GM10266 (cell line): ENCODE data around the gene EGFR.

ENCODE experiments used
- DNase-seq: peaks from one replicate; pipeline ENCODE4 v3.0.0; 2012; ENCODE audit errors: extremely low spot score
- CTCF ChIP-seq: IDR thresholded peaks from 2 replicates; pipeline ENCODE4 v1.5.1; 2012; ENCODE audit warnings: mild to moderate bottlenecking, low read depth; ENCODE audit not compliant: control insufficient read depth, insufficient read depth; ENCODE audit errors: missing control alignments

Gene EGFR

DNA sequence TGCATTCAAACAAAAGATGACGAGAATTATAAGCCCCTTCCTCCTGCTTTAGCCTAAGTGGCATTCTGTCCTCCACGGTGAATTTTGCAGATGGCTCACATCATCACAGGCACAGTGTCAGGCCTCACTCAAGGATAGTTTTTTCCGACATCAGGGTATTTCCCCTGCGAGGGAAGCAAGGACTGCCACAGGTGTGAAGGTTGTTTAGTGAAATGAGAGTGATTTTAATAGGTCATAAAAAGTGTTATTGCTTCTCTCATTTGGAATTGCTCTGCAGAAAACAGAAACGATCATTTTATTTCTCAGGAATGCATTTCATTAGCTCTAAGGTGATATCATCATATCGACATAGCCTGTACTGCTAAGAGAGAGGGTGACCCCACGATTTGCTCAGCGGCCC lies 217.7 kb downstream of the EGFR start:
- no peak for DNase-seq
- TF ChIP-seq CTCF = no peak

GRCh38 chr7:55237156-55237893 lies 218.5 kb downstream of the EGFR start:
- TF ChIP-seq CTCF = no peak
- no peak for DNase-seq

DNA sequence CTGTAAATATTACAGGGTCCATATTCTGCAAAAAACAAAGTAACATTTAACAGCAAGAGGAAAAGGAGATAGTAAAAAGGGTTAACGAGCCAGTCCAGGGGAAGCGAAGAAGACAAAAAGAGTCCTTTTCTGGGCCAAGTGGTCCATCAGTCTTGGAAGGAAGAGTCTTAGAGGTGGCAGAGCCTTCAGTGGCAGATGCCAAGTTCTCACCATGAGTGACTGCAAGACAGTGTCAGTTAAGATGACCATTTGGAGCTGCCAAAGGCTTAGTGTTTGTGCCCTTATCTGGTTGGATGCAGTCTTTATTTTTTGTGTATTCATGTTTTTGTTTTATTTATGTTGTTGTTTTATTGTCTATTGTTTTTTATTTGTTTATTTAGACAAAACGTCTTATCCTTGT lies 220.6 kb downstream of the EGFR start:
- TF ChIP-seq CTCF = no peak
- no peak for DNase-seq

- no peak for TF ChIP-seq CTCF
- no peak for DNase-seq
Measured at GRCh38 chr7:55240418-55241142, 221.8 kb downstream of the EGFR start.

- no peak for DNase-seq
- TF ChIP-seq CTCF = no peak
Measured at GRCh38 chr7:55241958-55242357, 223.1 kb downstream of the EGFR start.

DNA sequence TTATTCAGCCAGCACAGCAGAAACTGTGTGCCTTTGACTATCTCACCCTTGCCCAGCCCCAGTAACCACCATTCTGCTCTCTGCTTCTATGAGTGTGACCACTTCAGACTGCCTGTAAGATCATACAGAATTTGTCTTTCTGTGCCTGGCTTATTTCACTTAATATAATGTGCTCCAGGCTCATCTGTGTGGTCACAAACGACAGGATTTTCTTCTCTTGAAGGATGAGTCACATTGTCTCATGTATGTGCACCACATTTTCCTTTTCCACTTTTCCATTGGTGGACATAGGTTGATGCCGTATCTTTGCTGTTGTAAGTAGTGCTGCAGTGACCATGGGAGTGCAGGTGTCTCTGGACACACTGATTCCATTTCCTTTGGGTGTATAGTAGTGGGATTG lies 223.8 kb downstream of the EGFR start:
- DNase-seq = no peak
- TF ChIP-seq CTCF = no peak
